NCI-H526 treated with DMSO at 0.1 percent for 48 hours (cell line): ENCODE results near the gene CACNA2D2.

ENCODE experiments used
- DNase-seq: peaks from one replicate; lab custom pipeline; 2025; lab: John Stamatoyannopoulos, UW

The CACNA2D2 gene

DNA sequence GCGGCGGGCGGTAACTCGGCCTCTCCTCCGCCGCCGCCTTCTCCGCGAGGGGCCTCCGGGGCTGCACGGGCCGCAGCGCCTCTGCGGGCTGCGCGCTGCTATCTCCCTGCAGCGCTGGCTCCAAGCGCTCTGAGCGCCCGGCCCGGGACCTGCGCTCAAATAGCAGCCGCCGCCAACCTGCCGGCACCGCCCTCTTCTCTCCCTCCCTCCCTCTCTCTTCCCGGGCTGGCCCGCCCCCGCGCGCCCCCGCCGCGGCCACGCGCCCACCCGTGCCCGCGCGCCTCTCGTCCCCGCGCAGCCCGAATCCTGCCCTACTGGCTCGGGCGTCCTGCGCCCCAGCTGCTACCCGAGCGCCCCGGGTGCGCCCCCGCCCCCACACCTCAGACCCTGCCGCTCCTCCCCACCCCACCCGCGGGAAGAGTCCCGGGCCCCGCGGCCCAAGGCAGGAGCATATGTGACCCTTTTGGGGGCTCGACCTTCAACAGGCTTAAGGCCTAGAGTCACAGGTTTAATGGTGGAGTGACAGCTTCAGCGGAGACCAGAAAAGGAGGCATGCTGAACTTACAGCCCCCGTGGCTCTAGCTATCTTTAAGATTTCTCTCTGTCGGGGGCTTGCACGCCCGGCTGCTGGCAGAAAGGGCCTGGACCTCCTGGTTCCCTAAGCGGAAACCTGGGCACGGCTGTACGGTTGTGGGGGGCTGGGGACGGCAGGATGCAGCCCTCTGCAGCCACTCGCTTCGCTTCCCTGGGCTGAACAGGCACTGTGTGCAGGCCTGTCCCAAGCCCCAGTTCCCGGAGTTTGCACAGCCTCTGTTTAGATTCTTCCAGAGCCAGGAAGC is at the start of gene CACNA2D2:
TSS of gene CACNA2D2 (minus strand) at position 131 of the 839 bp plus-strand sequence. CDS start 211 bp downstream, outside the sequence.
- DNase-seq: peak; percentile 56

DNA sequence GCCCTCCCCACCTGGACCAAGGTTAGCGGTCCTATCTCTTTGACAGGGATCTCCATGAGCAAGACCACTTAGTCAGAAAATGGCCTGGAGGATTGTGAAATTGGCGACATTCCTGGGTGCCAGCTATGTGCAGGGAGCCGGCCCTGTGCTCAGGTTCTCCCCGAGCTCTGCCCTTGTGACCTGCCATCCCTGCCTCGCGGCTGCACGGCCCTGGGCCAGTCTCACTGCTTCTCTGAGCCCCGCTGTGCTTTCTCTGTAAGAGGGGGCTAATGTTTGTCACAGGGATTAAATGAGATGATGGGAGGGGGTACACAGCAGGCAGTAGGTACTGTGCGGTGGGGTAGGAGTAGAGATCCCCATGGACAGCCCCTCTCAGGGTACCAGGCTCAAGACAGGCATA is 49.2 kb upstream of the CACNA2D2 start:
- no peak for DNase-seq

DNA sequence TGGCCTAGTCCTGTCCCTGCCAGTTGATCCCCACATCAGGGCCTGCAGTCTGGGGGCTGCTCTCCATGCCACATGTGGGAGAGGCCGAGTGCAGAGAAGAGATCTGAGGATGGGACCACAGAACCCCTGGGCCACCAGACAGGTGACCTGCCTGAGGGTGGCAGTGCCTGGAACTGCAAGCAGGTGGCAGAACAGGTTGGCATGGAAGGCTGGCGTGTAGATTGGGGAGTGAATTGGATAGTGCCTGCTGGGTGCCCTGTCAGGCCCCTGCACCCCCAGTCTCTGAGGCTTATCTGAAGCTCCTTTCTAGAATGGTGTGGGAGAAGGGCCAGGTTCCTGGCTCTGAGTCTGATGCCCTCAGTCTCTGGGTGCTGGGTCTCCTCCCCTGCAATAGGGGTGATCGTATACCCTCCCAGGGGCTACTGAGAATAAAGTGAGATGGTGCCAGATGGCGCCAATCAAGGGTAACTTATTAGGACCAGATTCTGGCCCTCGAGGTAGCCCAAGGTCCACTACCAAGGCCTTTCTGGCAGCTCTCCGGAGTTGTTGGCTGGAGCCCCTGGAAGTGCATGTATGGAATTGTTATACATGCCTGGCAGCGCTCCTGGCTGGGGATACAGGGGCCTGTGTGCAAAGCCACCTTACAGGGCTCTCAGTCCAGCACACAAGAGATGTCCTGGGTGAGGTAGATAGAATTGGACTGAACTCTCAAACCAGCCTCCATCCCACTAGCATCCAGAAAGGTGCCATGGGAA is 48.4 kb upstream of the CACNA2D2 start:
- no peak for DNase-seq

DNA sequence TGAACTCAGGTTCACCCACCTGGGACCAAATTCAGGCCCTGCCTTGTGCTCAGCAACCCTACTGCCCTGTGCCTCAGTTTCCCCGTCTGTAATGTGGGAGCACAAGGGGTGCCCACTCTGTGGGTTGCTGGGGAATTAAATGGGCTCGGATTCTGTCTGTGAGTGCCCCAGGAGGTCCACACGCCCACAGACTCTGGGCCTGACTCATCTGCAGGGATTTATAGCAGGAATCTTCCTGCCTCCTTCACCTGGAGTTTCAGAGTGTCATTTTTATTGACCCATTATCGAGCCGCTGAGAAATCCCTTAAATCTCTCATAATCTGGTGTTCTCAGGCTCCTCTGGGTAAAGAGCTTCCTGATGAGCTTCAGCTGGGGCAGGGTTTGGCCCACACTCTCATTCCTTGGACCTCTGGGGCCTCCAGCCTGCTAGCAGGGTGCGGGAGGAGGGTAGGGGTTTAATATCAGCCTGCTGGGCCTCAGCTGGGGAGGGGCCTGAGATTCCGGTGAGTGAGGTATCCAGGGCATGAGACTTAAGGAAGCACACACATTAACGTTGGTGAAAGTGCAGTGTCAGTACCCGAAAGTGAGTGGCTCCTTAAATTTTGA is 47.7 kb upstream of the CACNA2D2 start:
- no peak for DNase-seq

DNA sequence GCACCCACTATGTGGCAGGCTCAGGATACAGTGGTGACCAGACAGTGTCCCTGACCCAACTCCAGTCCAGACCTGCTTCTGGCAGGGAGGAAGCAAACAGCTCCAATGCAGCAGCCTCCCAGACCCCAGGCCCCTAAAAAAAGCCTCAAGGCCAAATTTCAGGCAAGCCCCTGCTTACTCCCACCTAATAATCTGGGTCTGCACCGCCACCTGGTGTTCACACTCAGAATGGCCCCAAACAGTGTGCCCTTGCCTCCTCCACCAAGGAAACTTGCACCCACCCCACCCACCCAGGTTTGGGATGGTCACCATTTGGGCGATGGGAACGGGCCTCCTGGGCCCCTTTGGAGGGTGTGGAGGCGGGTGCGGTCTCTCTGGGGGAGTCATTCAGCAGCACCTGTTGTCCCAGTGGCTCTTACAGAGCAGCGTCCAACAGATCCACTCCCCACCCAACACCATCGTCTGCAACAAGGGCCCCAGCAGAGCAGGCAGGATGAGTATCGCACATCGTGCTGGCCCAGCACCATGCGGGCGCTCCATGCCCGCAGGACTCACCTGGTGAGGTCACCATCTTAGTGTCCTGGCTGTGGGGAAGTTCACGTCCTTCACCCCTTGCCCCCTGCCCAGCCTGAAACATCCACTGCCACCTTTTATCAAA is 46.8 kb upstream of the CACNA2D2 start:
- no peak for DNase-seq

DNA sequence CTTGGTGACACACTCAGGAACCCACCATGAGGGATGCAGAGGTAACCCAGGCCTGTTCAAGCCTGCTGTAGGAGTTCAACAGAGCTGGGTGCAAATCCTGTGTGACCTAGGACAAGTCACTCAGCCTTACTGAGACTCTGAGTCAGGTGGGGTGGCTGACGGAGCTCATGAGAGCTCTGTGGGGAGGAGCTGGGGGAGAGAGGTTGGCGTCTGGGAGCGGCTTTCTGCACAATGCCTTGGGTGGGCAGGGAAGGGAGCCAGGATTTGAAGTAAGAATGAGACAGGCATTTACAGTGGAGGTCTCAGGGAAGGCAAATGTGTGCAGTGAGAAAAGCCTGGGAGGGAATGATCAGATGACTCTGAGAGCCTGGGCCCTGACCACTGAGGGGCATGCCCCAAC is 45.8 kb upstream of the CACNA2D2 start:
- no peak for DNase-seq

DNA sequence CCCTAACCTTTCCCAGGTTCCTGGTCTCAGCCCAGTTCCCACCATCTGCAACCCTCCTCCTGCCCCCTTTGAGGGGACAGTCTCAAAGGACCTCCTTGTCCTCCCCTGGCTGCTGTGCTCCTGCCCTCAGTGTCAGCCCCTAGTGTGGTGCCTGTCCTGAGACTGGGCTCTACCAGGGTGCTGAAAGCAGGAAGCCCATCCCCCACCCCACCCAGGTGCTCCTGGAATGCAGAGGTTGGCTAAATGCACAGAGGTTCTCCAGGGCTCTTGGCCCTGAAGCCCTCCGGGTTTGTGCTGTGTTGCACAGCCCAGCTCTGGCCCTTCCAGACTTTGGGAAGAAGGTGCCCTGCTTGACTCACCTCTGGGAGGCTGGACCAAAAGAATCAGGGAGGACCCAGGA is 42.3 kb upstream of the CACNA2D2 start:
- DNase-seq: no peak

DNA sequence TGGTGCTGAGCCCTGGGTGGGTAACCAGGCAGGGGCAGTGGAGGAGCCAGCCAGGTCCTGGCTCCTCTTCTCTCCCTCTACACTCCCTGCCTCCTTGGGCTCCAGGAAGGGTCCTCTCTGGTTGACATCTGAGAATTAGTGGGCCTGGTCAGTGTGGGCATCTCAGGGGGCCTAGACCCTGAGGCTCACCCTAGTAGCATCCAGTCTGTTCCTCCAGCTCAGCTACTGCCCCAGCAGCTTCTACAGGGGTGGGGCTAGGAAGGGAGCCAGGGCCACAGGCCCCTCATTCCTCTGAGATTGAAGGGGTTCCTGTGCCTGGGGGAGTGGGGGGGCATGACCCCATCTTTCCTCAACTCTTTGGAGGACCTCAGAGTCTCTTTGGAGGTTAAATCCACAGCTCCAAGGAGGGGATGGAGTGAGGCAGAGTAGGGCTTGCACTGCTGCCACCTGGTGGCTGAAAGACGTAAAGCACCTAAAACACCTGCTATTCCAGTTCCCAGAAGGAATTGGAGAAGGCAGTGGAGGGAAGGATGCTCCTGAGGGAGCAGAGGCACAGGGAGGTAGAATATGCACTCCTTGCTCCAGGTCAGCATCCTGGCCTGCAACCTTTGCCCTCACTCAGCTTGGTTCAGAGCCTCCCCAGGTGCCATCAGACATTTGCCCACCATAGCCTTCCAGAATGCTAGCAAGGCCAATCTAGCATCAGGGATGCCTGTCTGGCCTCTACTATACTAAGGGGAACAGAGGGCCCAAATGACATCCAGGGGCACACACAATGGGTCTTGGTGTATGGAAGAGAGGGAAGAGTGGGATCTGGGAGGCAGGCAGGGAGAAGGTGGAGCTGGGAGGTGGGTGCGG is 39.0 kb upstream of the CACNA2D2 start:
- DNase-seq: peak; percentile 15

DNA sequence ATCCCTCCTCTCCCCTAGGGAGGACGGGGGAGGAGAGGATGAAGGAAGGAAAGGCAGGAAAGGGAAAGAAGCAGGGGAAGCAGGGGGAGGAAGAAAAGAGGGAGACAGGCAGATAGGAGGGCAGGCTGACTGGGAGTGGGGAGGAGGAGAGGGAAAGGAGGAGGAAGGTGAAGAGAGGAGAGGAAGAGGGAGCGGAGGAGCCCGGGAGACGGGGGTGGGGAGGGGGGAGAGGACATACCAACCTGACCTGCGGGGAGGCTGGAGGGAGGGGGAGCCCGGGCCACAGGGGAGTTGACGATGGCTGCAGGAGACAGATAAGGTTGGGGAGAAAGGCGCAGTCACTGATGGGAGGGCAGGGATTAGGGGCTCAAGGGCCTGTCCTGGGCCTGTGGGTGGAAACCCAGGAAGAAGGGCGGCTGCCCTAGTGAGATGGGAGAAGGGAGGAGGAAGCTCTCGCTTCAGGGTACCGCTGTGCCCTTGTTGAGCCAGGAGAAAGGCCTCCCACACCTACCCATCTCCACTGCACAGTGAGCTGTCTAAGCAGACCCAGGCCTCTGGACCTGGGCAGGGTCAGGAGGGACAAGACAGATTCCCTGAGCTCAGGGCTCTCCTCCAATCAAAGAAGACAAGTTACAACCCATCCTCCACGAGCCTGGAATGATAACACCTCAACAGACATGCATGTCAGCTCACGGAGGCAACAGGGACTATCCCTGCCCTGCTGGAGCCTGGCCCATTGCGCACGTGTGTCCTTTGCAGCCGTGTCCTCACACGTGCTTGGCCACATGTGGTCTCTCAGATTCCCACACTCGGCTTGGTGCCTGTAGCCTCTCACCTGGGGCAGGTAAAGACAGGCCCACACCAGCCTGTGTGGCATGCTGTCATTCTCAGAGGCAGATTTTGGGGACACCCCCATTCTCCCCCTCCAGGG is 36.2 kb upstream of the CACNA2D2 start:
- DNase-seq: no peak

DNA sequence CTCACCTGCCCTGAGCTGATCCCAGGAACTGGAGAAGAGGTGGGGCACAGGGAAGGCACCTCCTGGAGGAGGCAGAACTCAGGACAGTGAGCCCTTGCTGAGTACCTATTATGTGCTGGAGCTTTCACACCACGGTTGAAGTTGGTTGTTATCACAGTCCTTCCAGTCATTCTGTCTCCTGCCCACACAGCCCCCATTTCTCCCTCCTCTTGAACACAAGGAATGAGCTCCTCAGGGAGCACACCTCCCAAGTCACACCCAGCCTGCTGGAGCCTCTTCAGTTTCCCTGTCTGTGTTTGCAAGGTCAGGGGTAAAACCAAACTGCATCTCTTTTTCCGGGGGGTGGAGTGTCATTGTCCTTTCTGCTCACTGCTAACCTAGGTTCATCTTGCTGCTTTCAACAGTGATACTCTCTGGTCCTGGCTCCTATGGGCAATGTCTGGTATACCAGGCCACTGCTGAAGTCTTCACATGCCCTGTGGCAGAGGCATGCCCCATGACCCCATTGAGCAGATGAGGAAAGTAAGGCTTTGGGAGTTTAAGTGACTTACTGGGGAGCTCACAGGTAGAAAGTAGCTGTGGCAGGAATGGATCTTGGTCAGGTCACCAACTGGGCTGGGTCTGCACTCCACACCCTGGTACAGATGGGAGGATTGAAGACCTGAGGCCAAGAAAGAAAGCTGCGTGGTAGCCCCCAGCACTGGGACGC is 34.1 kb upstream of the CACNA2D2 start:
- no peak for DNase-seq

DNA sequence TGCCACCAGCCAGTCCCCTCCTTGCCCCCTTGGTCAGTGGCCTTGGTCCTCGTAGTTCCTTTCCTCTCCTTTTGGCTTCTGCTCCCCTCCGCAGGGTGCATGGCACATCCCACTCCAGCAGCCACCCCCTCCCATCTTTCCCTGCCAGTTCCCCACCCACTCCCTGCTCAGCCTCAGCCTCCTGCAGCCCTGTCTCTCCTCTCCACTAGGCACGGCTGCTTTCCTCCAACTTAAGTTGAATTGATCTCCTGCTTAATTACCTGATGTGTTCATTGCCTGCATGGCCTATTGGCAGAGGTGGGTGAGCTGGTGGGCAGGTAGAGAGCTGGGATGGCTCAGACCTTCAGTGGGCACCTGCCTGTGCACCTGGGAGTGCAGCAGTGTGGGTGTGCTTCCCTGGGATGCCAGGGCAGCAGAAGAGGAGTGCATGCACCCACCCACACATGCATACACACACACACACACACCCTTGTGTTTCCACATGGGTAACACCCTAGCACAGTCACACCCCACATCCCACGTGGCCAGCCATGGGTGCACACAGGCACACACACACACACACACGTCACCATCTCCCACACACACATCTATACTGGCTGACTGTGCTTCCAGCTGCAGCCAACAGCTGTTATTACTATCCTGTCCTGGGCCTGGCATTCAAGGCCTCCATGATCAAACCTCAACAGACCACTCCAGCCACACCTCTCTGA is 33.2 kb upstream of the CACNA2D2 start:
- DNase-seq: no peak

DNA sequence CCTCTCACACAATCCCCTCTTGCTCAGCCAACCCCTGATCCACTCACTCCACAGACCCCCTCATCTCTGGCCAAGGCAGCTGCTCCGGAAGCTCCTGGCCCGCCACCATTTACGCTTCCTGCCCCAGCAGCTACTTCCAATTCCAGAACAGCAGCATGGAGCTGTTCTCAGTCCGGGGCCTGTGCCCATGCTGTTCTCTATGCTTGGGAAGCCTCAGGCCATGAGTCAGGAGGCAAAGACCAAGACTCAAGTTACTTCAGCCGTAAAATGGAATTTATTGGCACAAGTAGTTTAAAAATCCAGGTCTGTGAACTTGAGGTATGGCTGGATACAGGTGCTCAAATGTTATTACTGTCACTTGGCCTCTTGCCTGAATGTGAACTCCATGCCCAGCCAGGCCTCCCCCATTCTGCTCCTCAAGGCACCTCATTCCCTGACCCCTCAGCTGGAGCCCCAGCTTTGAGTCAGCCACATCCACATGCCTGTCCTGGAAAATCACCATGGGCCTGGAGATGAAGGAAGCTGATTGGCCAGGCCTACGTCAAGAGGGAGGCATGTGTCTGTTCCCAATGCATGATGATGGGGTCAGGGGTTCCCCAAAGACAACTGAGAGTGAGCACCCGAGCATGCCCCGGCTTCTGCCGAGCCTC is 31.4 kb upstream of the CACNA2D2 start:
- no peak for DNase-seq

DNA sequence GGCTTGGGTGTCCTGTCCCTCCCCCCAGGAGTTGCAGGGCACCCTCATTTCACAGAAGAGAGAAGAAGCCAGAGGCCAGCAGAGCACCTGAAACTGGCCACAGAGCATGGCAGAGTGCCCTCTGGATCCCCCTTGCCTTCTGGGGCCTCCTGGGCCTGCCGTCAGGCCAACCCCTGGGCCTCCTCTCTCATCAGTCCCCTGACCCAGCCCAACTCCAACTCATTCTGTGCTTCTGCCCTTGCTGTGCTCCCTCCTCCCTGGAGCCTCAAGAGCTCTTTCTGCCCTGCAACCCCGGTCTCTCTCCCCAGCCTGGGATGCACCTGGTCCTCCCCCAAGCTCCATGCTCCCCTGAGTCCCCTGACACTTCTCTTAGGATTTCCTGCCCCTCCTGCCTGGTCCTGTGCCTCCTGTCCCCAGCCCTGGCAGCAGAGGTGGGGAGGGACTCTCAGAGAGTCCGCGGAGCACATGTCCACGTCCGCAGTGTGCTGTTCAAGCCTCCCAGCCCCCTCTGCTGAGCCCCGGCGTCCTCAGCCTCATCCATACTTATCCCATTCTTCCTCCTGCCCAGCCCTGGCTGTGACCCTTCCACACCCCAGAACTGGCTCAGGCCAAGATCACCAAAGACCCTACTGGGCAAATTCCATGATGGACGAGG is 30.5 kb upstream of the CACNA2D2 start:
- no peak for DNase-seq

DNA sequence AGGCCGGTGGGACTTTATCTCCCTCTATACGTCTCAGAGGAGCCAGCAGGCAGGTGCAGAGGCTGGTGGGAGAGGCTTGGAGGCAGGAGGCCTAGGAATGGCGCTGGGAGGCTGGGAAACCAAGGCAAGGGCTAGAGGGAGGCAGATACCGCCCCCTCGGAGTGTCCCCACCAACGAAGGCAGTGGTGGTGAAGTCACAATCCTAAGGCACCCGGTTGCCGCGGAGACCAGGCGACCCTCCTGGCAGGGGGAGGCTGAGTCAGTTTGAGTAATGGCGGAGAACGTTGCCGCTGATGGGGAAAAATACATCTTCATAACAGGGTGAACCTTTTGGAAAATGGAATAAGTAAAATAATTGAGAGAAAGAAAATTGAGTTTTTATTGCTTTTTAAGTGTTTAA is 29.9 kb upstream of the CACNA2D2 start:
- DNase-seq: no peak

DNA sequence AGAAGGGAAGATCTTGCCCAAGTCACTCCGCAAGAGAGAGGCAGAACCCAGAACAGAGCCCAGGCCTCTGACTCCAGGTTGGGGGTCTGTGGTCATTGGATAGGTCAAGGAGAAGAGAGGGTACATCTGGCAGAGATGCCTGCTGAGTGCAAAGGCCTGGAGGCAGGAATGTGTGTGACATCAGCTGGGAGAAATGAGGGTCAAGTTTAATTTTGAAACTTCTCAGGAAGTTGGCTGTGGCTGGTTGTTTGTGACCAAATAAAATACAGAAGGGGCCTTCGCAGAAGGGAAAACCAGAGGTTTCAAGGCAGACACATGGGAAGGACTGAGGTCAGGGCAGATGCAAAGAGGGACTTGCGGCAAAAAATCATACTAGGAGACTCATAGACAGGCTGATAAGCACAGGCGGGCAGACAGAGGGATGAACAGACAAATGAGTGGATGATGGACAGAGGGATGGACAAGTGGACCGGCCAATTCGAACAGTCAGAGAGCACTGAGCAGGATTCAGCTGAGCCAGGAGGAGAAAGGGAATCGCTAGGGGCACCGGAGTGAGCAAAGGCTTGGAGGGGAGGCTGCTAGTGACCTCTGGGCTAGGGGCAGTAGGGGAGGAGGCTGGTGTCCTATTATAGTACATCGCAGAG is 28.8 kb upstream of the CACNA2D2 start:
- no peak for DNase-seq

DNA sequence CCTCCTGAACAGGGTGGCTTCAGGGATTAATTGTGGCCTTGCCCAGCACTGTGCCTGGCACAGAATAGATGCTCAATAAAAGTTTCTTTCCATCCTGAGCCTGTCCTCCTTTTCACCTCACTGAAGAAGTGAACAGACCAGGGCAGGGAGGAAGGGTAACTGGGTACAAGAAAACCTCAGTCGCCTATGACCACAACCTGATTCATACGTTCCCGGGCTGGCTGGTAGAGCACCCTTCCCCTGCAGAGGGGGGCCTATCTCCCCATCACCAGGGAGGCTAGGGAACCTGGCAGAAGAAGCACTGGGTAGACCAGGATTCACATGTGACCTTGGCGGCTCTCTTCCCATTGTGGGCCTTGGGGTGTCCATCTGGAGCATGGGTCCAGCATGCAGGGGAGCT is 27.8 kb upstream of the CACNA2D2 start:
- DNase-seq: no peak
